HTERT RPE-1 (cell line): ENCODE results near the gene GATAD2B.
"Not testable (repeated sequence)": the region's sequence is repeated elsewhere in the genome, so short reads cannot be mapped to it uniquely, and the experiment has no call there.

Source experiments
- in situ Hi-C: fragments of 300-500 bp; cut with MboI; formaldehyde crosslinking; loops from 4 replicates; pipeline ENCODE4 v1.14.3; 2020; ENCODE audit warnings: low sequenced_read_pairs

Gene GATAD2B

GRCh38 chr1:153796786-153797659 is 125.7 kb downstream of the GATAD2B start:
- in situ Hi-C loops = no loop called here

- in situ Hi-C loops = no loop called here
Measured at GRCh38 chr1:153795934-153796785, 126.6 kb downstream of the GATAD2B start.

- in situ Hi-C loops = no loop called here
Measured at GRCh38 chr1:153795330-153795837, 127.4 kb downstream of the GATAD2B start.

- in situ Hi-C loops = no loop called here
Measured at GRCh38 chr1:153794624-153795329, 128.0 kb downstream of the GATAD2B start.

- in situ Hi-C loops = no loop called here
Measured at GRCh38 chr1:153793973-153794615, 128.7 kb downstream of the GATAD2B start.

- in situ Hi-C loops = no loop called here
Measured at GRCh38 chr1:153793261-153793972, 129.4 kb downstream of the GATAD2B start.

- in situ Hi-C loops = no loop called here
Measured at GRCh38 chr1:153792631-153793041, 130.1 kb downstream of the GATAD2B start.

- in situ Hi-C loops = no loop called here
Measured at GRCh38 chr1:153791648-153792253, 131.0 kb downstream of the GATAD2B start.

- in situ Hi-C loops = no loop called here
Measured at GRCh38 chr1:153790966-153791647, 131.7 kb downstream of the GATAD2B start.

GRCh38 chr1:153790313-153790965 is 132.3 kb downstream of the GATAD2B start:
- in situ Hi-C loops = no loop called here

- in situ Hi-C loops = no loop called here
Measured at GRCh38 chr1:153789478-153790034, 133.2 kb downstream of the GATAD2B start.

- in situ Hi-C loops = no loop called here
Measured at GRCh38 chr1:153786038-153786790, 136.6 kb downstream of the GATAD2B start.

GRCh38 chr1:153783233-153784190 is 139.3 kb downstream of the GATAD2B start:
- in situ Hi-C loops = no loop called here

- in situ Hi-C loops = not testable (repeated sequence)
Measured at GRCh38 chr1:153782648-153783047, 140.1 kb downstream of the GATAD2B start.

GRCh38 chr1:153780551-153780950 is 142.2 kb downstream of the GATAD2B start:
- in situ Hi-C loops = no loop called here
